Lower leg skin (tissue), 4 donors: ENCODE measurements around the gene PIAS4. TPM values are rescaled to one million over a fixed set of nuclear protein-coding genes. Genes with fewer than 3 reads are reported as not detected.

ENCODE experiments used
- DNase-seq, 2 donors: peaks; one replicate each; pipeline ENCODE4 v3.0.0-alpha.2; 2019; ENCODE audit warnings: low spot score in 2 of 2
- H3K4me3 ChIP-seq: fragments of 200-600 bp; sonication (generic); 2 replicates; pipeline ENCODE4 v1.5.1; 2017; ENCODE audit warnings: mild to moderate bottlenecking, low read depth; ENCODE audit not compliant: poor library complexity, severe bottlenecking
- POLR2A ChIP-seq, 2 donors: fragments of 450-650 bp; IDR thresholded peaks; one replicate each; pipeline ENCODE4 v1.6.1; 2016 to 2017; ENCODE audit warnings: antibody characterized with exemption in 2 of 2, mild to moderate bottlenecking in 1 of 2, moderate library complexity in 1 of 2
- whole genome bisulfite sequencing, 2 donors: methylation state at CpG; one replicate each; pipeline ENCODE4 v1.1.5; 2018; 5-methylcytosine and 5-hydroxymethylcytosine counted together
- intact Hi-C: fragments of 100-400 bp; cut with DNase I; formaldehyde crosslinking; loops from one replicate; pipeline ENCODE4 v1.15.0; 2023; ENCODE audit warnings: low total_unique reads
- total RNA-seq, 4 donors: library from RNA; depleted of rRNA; stranded (reverse); fragments of >200 nt; gene quantifications; one replicate each; pipeline ENCODE4 v1.1.0, GENCODE V29; 2016
- TF ChIP-seq, protein P1 (sequence below), 3 donors: fragments of 450-650 bp; IDR thresholded peaks; one replicate each; pipeline ENCODE4 v1.5.1; 2016; ENCODE audit warnings: antibody characterized with exemption in 3 of 3, mild to moderate bottlenecking in 3 of 3, moderate library complexity in 2 of 3

The PIAS4 gene
- total RNA-seq, 4 donors from 2014 or later, result 20.8 to 35.1 (median 26.9) TPM

DNA sequence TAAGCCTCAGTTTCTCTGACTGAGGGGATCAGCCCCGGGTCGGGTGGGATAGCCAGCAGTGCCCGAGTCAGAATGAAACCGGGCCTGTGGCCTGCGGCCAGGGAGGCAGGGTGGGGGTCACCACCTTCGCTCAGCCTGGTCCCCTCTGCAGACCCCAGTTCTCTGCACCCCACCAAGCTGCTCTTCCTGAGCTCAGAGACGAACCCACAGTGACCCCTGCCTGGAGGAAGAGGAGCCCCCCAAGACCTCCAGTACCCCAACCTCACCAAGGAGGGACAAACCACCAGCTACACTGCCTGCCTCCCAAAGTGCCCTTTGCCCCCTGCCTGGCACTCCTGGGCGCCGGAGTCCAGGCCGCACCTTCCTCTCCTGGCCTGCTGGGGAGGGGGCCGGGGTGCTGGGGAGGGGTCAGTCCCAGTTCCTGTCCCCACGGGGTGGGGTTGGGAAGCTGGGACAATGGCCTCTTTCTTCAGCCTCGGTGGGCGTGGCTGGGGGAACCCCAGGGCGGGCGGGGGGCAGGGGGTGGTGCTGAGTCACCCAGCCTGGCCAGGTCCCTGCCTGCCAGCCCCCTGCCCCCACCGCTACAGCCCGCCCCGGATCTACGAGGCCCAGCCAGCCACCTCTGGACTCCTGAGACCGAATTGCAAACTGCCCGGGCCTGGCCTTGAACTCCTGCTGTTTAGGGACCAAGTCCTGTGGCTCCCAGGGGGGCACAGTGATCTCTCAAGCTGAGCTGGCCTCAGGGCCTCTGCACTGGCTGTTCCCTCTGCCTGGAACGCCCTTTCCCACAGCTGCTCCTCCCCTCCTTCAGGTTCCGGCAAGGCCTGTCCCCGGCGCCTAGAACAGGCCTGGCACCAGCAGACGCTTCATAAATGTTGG lies 44.8 kb downstream of the PIAS4 start:
- intact Hi-C loops, result no loop called here
- WGBS, 2 donors, result 33% methylated on average over 17 to 27 of the region's 27 CpGs
- no peak overlapping the region for H3K4me3 ChIP-seq
- no peak for TF ChIP-seq POLR2A (IDR thresholded peaks at IDR 0.05)
- TF ChIP-seq, protein P1, sequence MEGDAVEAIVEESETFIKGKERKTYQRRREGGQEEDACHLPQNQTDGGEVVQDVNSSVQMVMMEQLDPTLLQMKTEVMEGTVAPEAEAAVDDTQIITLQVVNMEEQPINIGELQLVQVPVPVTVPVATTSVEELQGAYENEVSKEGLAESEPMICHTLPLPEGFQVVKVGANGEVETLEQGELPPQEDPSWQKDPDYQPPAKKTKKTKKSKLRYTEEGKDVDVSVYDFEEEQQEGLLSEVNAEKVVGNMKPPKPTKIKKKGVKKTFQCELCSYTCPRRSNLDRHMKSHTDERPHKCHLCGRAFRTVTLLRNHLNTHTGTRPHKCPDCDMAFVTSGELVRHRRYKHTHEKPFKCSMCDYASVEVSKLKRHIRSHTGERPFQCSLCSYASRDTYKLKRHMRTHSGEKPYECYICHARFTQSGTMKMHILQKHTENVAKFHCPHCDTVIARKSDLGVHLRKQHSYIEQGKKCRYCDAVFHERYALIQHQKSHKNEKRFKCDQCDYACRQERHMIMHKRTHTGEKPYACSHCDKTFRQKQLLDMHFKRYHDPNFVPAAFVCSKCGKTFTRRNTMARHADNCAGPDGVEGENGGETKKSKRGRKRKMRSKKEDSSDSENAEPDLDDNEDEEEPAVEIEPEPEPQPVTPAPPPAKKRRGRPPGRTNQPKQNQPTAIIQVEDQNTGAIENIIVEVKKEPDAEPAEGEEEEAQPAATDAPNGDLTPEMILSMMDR (IDR thresholded peaks at IDR 0.05), result no peak
- peak; percentile 46 to 91 for DNase-seq

DNA sequence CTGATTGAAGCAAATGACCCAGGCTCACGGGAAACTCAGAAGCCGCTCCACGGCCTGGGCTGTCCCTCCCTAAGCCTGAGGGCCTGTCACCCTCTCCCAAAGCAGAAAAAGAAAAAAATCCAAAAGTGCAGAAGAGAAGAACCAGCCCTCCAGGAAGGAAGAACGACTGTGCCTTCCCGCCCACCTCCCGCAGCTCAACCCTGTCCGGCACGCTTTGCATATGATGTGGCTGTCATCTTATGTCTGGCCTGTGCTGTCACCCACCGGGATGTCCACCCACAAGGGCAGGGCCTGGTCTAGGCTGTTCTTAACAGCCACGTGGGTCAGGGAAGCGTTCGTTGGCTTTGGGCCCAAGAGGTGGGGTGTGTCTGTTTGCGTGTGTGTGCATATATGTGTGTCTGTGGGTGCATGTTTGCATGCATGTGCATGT lies 45.5 kb downstream of the PIAS4 start:
- DNase-seq, result no peak
- no peak overlapping the region for H3K4me3 ChIP-seq
- intact Hi-C loops, result no loop called here
- whole genome bisulfite sequencing, 2 donors, result 8 to 10% methylated on average over 13 of the region's 13 CpGs
- TF ChIP-seq, protein P1 (IDR thresholded peaks at IDR 0.05), result no peak
- no peak for TF ChIP-seq POLR2A (IDR thresholded peaks at IDR 0.05)

DNA sequence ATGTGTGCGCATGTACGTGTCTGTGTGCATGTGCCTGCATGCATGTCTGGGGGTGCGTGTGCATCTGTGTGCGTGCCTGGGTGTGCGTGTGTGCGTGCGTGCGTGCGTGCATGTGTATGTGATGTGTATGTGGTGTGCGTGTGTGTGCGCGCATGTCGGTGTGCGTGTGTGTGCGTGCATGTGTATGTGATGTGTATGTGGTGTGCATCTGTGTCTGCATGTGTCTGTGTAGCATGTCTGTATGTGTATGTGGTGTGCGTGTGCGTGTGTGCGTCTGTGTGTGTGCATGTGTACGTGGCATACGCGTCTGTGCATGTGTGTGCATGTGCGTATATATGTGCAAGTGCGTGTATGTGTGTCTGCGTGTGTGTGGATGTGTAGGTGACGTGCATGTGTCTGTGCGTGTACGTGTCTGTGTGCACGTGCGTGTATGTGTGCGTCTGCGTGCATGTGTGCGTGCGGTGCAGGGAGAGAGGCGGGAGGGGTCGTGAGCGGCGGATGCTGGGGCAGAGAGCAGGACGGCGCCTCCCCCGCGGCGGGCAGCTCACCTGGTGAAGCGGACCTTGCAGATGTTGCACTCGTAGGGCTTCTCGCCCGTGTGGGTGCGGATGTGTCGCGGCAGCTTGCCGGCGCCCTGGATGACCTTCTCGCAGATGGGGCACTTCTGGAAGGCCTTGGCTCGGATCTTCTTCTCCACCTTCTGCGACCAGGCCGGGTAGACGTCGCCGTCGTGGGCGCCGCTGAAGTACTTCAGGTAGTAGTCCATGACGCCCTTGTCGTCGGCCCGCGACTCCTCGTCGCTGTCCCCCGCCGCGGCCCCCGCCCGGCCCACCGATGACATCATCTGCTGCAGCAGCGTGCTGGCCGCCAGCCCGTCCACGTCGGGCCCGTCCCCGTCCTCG lies 46.1 kb downstream of the PIAS4 start:
- WGBS, 2 donors, result 85 to 88% methylated on average over 82 of the region's 82 CpGs
- DNase-seq, result peak in 1 of 2 donors; percentile 81
- no peak overlapping the region for H3K4me3 ChIP-seq
- intact Hi-C loops, result no loop called here
- TF ChIP-seq POLR2A (IDR thresholded peaks at IDR 0.05), result no peak
- TF ChIP-seq, protein P1 (IDR thresholded peaks at IDR 0.05), result no peak

DNA sequence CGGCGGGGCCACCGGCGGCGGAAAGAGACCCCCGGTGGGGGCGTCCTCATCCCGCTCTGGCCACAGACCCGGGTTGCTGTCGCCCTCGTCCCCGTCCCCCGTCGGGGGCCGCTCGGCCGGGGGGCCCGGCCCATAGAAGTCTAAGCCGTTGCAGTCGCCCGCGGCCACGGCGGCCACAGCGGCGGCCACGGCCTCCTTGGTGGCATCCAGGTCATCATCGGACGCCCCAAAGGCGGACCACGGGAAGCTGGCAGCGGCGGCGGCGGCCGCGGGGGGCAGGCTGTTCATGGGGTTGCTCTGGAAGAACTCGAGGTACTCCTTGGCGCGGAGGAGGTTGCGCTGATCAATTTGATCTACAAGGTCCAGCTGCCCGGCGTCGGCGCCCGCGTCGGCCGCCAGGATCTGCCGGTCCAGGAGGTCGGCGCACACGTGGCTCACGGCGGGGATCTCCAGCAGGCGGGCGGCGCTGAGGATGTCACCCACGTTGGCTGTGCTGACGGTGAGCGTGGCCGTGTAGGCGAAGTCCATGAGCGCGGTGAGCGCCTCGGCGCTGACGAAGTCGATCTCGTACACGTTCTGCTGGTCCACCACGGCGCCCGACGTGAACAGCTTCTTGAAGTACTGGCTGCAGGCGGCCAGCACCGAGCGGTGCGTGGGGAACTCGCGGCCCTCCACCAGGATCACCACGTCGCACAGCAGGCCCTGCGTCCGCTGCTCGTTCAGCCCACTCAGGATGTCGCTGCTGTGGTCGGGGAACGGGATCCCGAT lies 47.1 kb downstream of the PIAS4 start:
- WGBS, 2 donors, result 94 to 96% methylated on average over 70 to 86 of the region's 91 CpGs
- intact Hi-C loops, result loop anchor here (5.0 kb wide), 1 partner anchor 1623 kb away; no protein-coding TSS in a partner anchor
- TF ChIP-seq, protein P1 (IDR thresholded peaks at IDR 0.05), result no peak
- TF ChIP-seq POLR2A (IDR thresholded peaks at IDR 0.05), result no peak
- DNase-seq, result peak in 1 of 2 donors; percentile 81
- no peak overlapping the region for H3K4me3 ChIP-seq

DNA sequence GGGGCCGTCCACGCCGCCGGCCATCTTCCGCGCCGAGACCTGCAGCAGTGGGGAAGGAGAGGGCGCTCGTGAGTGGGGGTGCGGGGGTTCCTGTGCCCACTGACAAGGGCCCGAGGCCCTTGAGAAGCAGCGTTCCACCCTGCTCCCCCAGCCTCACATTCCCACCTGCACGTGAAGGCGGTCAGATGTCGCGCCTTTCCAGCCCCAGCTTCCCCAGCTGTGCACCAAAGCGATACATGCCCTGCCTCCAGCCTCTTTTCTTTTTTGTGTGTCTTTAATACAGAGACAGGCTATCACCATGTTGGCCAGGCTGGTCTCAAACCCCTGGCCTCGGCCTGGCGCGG lies 47.6 kb downstream of the PIAS4 start:
- intact Hi-C loops, result loop anchor here (5.0 kb wide), 1 partner anchor 1622 kb away; no protein-coding TSS in a partner anchor
- 89 to 94% methylated on average over 20 of the region's 20 CpGs for WGBS, 2 donors
- no peak overlapping the region for H3K4me3 ChIP-seq
- no peak for TF ChIP-seq POLR2A (IDR thresholded peaks at IDR 0.05)
- TF ChIP-seq, protein P1 (IDR thresholded peaks at IDR 0.05), result no peak
- DNase-seq, result no peak
